IPS-NIHi7 (cell line): ENCODE data around the gene TLCD4.
A peak's percentile ranks its signal among the peaks of the same experiment; 100 is the strongest.

Experiments used
- DNase-seq: peaks from one replicate; pipeline ENCODE4 v3.0.0; 2012; ENCODE audit warnings: mixed read lengths; ENCODE audit errors: extremely low spot score

Gene TLCD4

DNA sequence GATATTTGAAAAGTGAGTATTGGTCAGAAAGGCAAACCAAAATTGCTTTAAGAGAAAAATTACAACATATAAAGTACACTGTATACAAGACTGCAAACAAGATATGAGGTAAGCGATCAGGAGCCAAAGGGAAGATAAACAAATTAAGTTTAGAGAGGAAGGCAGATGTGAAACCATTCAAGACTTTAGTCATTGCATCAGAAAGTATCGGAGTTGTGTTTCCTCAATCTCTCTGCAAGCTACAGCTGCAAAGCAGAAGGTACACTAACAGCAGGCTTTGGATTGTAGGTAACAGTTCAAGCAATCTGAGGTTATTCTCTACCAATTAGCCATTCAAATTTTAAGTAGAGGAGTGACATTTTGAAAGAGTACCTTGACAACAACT is 21.3 kb upstream of the TLCD4 start:
- no peak for DNase-seq

DNA sequence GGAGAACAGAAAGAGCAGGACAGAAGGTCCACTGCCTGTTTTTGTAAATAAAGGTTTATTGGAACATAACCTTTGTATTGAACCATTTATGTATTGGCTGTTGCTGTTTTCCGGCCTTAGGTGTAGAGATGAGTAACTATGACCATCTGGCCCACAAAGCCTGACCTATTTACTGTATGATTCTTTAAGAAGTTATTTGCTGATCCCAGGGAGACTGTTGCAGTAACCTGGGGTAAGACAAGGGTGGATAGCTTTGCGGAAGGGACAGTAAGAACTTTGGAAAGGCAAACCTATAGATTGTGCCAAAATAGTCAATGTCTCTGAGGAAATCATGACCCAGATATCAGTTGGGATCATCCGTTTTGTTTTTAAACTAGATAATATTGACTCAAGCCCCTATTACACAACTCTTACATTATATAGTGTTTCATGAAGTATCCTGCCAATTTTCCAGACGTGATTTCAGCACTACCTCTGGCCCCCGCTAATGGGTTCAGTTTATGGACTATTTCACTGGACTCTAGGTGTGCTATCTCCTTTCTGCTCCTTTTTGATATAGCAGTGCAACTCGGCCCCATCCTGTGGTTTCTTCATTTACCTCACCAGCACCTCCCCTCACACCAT is 20.8 kb upstream of the TLCD4 start:
- no peak for DNase-seq

DNA sequence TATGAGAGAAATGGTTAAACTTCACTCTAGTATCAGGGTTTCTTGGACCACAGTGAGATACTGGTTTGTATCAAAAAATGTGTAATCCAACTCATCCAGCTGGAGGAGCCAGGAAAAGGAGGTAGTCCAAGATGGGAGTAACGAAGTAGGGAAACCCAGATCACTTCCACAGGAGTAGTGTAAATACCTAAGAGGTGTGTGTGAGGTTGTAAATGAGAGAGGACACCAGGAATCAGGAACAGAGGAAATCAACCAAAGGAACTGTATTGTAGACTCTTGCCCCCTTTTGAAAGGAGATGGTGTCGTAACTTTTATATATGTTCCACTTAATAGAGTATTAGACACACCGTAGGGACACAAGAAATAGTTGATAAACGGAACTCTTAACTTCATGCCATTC is 19.7 kb upstream of the TLCD4 start:
- DNase-seq = no peak

DNA sequence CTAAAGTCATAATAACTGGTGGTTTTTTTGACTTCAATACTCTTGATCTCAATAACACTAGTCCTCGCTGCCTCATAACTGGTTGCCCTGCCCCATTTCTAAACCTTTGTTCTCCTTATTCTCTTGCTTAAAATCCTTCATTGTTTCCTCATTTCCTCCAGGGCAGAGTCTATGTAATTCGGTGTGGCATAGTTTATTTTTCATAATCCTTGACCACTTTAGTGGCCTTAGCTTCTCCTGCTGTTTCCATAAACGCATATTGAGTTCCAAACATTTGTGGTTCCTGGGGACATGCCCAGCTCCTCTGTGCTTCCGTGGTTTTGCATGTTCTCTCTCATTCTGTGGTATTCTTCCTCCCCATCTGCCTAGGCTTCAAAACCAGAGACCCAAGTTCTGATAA is 19.0 kb upstream of the TLCD4 start:
- no peak for DNase-seq

DNA sequence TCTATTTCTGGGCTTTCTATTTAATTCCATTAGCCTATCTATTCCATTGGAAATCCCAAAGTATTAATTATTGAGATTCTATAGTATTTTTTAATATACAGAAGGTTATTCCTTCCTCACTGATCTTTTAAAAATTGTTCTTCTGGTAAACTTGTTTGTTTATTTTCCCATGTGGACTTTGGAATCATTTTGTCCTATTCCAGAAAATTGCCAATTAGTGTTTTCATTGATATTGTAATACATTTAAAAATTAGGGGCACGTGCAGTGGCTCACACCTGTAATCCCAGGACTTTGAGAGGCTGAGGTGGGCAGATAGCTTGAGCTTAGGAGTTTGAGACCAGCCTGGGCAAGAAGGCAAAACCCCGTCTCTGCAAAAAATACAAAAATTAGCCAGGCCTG is 8.4 kb upstream of the TLCD4 start:
- no peak for DNase-seq

DNA sequence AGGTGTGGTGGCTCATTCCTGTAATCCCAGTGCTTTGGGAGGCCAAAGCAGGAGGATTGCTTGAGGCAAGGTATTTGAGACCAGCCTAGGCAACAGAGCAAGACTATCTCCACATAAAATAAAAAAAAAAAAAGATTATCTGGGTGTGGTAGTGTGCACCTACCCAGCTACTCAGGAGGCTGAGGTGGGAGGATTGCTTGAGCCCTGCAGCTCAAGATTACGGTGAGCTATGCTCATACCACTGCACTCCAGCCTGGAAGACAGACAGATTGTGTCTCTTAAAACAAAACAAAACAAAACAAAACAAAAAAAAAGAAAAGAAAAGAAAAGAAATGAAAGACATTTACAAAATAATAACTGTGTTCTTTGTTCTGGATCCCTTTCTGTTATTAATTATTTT is 6.1 kb upstream of the TLCD4 start:
- no peak for DNase-seq

DNA sequence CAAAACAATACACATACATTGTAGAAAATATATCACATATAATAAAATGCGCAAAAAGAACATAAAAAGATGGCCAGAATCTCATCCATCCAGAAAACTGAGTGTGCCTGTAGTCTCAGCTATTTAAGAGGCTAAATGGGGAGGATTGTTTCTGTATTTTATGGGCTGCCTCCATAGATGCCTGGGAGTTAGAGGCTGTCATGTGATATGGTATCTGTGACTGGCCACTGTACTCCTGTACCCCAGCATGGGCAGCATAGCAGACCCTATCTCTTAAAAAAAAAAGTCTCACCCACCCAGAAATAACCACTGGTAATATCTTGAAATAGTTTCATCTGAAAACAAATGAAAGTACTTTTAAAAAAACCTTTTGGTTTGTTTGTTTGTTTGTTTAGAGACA is 3.5 kb upstream of the TLCD4 start:
- no peak for DNase-seq

DNA sequence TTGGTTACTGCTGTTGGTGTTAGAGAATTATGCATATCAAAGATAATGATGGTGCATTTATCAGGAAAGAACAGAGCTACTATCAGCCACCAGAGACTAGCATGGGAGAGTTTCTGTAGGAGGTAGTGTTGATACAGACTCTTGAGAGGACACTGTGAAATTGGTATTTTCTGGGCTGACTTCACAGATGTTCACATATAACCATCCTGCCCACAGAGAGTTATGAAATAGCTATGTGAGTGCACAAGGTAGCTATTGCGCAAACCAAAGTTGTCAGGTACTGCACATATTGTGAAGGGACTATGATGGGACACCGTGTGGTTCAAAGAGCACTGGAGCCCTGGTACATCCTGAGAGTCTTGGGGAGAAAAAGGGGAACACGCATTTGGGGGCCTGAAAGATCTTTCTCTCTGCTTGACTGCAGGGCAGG is 1.4 kb upstream of the TLCD4 start:
- DNase-seq = no peak

DNA sequence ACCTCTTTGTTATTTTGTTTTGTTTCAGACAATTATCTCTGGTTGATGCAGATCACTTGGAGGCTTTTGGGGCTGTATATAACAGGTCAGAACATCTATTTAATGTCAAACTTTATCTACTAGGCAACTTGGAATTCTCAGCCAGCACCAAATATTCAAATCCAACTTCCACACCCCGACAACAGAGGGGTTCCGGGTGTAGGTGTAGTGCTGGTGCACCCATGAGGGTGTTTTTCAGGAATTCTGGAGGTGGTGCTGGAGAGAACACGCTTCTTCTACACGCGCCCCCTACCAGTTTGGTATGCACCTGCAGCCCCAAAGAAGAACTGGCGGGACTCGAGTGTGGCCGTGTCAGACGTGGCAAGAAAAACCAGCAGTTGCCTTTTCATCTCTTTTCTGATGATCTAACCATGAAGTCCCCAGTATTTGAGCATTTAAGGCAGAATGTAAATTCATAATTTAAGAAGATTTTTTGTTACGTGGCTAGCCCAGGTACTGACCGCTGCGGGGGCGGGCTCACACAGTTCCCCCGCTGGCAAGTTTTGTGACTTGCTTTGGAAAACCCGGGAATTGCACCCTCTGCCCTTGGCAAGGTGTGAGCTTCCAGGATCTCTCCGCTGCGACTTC is 462 bp upstream of the TLCD4 start:
- DNase-seq = peak; percentile 81

DNA sequence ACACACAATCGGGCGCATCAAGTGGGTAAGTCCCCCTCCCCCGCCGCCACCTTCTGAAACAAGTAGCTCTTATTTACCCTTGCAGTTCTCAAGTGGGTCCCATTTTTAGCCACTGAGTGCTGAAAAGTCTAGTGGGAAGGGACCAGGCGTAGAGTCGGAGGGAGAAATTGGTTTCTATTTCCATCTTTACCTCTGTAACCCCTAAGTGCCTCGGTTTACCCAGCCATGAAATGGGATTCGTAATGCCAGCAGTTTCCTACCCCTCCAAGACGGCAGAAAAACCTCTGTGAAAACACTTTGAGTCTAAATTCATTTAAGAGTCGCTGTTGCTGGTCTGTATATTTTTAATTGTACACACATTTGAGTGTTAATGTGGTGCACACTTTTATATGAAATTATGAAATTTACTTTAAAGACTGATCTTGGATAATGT is 928 bp downstream of the TLCD4 start:
- DNase-seq = no peak

DNA sequence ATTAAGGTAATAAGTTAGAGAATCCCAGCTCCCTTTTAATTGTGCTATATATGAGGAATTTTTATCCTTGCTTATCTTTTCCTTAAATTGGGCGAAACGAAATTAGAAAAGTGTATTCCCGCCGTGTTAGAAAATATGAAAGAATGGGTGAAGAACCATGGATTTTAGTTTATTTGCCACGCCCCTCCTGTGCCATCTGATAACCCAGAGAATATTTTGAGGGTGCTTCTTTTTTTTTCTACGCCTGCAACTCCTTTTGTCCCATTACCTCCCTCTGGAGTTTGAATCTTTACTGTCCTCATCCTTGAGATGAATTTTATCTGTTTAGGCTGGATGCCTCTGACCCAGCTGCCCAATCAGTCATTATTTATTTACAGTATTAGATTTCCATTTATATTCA is 1.6 kb downstream of the TLCD4 start:
- DNase-seq = no peak

DNA sequence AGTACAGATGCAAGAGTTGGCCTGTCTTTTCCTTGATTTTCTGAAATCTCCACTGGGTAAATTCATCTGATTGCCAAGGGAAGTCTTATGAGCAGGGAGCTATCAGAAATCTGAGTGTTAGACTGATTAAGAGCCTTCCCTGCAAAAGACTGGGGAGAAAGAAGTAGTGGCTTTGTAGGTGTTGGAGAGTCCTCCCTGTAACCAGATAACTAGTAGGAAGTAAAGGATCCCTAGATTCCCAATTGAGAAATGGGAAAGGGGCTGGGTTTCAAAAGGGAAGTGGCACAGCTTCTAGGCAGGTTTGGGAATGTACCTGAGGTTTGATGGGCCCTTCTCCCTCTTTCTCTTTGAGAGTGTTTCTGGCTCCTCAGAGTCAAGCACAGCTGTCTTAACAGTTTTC is 2.1 kb downstream of the TLCD4 start:
- DNase-seq = no peak

DNA sequence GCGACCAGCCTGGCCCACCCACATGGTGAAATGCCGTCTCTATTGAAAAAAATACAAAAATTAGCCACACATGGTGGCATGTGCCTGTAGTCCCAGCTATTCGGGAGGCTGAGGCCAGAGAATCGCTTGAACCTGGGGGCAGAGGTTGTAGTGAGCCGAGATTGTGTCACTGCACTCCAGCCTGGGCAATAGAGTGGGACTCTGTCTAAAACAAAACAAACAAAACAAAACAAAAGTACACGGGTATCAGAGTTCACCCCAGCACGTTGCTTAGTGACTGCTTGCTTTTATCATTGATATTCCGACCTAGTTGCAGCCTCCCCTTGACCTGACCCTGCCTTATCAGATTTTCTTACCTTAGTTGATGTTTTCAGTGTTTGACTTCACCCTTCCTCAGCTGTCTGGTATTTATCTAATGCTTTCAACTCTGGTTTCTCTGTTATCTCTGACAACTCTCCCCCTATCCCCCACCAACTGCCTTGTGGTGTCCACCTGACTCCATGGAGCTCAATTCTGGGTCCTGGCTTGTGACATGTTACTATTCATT is 5.1 kb downstream of the TLCD4 start:
- DNase-seq = no peak

DNA sequence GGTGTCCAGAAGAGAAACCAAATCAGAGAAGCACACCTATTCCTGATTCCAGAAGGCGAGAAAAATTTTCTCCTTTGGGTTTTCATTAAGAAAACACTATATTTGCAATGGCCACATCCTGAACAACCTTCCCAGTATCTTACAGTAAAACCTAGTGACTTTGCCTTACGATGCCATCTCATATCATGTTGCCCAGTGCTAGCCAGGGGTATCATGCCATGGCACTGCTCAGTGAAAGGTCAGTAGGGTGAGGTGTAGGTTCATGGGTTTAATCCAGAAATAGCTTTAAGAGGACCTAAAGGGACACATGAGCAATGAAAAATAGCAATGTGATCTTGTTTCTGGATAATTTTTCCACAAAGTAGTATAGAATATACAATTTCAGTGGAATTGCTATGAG is 7.2 kb downstream of the TLCD4 start:
- no peak for DNase-seq

DNA sequence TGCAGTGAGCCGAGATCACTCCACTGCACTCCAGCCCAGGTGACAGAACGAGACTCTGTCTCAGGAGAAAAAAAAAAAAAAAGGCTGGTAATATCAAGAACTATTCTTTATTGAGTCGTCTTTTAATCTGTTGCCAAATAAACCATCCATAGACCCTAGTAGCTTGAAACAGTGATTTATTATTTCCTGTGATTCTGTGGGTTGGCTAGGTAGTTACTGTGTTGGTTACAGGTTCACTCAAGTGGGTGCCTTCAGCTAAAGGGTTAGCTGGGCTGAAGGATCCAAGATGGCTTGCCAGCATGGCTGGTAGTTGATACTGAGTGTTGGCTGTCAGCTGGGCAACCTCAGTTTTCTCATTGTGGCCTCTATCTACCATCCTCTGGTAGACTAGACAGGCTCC is 9.2 kb downstream of the TLCD4 start:
- no peak for DNase-seq

DNA sequence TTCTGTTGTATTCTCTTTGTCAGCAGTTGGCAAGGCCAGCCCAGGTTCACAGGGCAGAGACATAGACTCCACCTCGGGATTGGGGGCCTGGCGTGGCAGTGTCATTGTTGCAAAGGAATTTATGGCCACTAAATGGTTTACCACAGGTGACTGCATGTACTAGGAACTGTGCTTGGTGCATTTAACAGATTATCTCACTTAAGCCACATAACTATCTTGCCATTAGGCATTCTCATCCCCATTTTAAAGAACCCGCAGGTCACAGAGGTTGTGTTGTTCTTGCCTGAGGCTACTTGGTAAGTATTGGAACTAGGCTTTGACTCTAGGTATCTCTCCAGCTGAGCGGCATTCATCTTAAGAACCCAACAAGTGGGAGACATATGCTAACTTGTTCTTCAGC is 9.7 kb downstream of the TLCD4 start:
- no peak for DNase-seq

DNA sequence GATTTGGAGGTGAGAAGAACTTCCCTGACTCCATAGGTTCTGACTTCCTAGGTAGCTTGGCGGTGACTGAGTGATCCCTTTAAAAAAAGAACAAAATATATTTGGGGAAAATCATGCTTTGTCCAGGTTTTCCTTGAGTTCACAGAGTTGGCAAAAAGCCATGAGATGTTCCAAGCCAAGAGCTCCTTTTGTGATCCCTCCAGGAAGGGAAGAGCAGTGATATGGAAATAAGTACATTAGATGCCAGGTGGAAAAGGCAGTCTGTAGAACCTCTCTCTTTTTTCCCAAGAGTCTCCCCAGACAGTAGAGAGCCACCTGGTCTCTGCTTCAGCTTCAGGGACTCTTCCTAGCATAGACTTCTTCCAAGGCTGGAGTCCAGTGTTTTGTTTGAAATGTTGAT is 10.2 kb downstream of the TLCD4 start:
- no peak for DNase-seq

DNA sequence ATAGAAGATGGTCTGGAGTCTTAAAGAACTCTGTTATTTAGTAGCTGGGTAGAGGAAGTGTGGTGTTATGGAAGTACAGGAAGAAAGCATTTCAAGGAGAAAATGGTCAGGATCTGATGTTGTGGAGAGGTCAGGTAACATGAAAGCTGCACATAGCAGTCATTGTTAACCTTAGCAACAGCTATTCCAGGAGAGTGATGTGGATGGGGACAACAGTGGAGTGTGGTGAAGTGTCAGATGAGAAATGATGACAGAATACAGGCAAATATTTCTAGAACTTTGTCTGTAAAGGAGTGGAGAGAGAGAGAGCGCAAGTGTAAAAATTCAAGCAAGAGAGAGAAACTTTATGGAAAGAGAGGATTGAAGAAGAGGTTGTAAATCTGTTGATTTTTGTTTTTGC is 15.6 kb downstream of the TLCD4 start:
- no peak for DNase-seq

DNA sequence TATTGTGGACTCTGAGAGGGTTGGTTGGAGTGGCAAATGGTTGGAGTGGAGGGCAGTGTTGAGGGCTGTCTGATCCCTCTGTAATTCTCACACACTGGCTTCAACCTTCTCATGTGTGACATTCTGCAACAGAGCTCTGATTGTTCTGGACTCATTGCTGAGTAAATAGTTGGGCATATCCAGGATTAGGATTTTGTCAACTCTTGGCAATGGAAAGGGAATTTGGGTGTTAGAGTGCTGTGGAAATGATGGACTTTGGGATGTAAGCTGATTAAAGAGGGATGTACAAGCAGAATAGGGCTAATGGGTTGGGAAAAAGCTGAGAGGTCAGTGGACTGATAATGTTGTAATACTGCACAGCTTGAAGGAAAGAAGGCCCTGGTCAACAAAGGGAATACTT is 16.5 kb downstream of the TLCD4 start:
- DNase-seq = no peak

DNA sequence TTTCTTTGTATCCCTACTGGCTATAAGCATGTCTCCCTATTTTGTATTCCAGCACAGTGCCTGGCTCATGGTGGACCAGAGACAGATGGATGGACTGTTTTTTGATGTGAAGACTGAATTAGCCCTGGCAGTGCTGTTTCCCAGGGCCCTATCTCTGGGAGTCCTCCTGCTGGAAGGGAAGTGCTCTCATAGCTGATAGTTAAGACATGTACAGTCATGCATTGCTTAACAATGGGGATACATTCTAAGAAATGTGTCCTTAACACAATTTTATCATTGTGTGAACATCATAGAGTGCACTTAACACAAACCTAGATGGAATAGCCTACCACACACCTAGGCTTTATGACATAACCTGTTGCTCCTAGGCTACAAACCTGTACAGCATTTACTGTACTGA is 21.1 kb downstream of the TLCD4 start:
- DNase-seq = no peak

DNA sequence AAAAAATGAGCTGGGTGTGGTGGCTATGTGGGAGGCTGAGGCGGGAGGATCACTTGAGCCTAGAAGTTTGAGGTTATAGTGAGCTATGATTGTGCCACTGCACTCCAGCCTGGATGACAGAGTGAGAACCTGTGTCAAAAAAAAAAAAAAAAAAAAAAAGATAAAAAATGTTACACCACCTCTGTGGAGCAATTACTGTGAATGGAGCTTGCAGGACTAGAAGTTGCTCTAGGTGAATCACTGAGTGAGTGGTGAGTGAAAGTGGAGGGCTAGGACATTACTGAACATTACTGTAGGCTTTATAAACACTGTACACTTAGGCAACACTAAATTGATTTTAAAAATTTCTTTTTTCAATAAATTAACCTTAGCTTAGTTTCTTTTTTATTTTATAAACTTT is 21.9 kb downstream of the TLCD4 start:
- no peak for DNase-seq

DNA sequence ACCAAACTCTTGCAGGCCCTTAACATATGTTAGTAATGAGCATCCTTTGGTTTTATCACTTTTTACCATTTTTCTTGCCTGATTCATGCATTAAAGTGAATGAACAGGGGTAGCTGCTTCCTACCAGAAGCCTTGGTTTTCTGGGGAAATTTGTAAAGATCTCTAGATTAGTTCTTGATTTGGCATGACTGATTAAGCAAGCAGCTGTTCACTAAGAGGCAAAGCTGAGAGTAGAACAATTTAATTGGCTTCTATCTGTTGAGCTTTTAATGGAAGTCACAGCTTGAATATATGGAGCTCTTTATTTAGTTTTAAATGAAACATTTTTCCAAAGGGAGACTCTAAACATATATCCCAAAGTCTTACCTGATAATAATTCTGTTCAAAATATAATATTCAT is 23.6 kb downstream of the TLCD4 start:
- no peak for DNase-seq

DNA sequence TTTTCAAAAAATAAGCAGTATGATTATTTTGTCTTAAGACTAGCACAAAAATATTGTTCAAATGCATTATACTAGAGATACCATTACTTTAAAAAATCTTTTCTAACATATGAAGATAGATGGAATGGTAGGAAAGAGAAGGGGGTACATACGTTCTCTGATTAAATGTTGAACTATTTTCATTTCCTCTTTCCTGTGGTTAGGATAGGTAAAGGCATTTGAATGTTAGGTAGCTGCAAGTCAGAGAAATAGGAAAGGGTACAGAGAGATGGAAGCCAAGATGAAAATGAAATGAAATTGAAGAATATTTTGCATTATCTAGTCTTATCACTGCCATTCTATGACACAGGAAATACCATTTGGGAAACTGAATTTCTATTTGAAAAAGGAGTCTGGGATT is 28.3 kb downstream of the TLCD4 start:
- no peak for DNase-seq

DNA sequence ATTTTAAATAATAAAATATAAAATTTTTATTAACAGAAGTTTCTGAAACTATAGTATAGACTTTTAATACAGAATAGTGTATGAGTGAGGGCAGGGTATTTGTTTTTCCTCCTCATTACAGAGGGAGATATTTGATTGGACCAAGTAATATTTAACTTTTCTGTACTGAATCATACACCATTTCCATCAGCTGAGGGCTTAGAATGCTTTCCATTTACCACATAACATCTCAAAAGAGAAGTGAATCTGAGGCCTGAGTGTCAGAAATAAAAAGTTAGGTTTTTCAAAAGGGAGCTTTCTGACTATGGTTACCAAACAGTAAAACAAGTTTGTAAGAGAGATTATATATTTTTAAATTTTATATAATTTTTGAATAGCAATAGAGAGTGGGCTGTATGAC is 29.5 kb downstream of the TLCD4 start:
- no peak for DNase-seq
